HepG2 (cell line): Measurements from ENCODE around the gene RPH3AL. TPM values are rescaled to one million over a fixed set of nuclear protein-coding genes. Genes with fewer than 3 reads are reported as not detected.
A peak's percentile ranks its signal among the peaks of the same experiment; 100 is the strongest.

Source experiments
- BRCA1 ChIP-seq: sonication (generic); formaldehyde crosslinking; IDR thresholded peaks from 2 replicates; pipeline ENCODE4 v1.4.0; 2020; ENCODE audit warnings: missing genetic modification reagents
- CEBPG ChIP-seq: IDR thresholded peaks from 2 replicates; pipeline ENCODE4 v1.6.1; 2016
- CENPX ChIP-seq: sonication (generic); formaldehyde crosslinking; IDR thresholded peaks from 2 replicates; pipeline ENCODE4 v1.9.0; 2021; ENCODE audit warnings: mild to moderate bottlenecking, missing genetic modification reagents, moderate library complexity
- CHD2 ChIP-seq: IDR thresholded peaks from 2 replicates; pipeline ENCODE4 v1.6.1; 2011; ENCODE audit warnings: low read depth, low read length, improper control_type of control experiment
- ELF1 ChIP-seq: sonication (generic); formaldehyde crosslinking; IDR thresholded peaks from 2 replicates; pipeline ENCODE4 v1.4.0; 2020; ENCODE audit warnings: missing genetic modification reagents
- FOSL2 ChIP-seq: sonication (generic); formaldehyde crosslinking; IDR thresholded peaks from 2 replicates; pipeline ENCODE4 v1.4.0; 2020; ENCODE audit warnings: missing genetic modification reagents
- FOXK1 ChIP-seq: sonication (generic); formaldehyde crosslinking; IDR thresholded peaks from 2 replicates; pipeline ENCODE4 v1.4.0; 2020; ENCODE audit warnings: low read depth, missing genetic modification reagents, borderline replicate concordance
- GATA4 ChIP-seq: sonication (generic); IDR thresholded peaks from 2 replicates; pipeline ENCODE4 v1.6.1; 2016; ENCODE audit warnings: antibody characterized with exemption, low read depth, borderline replicate concordance
- GFI1 ChIP-seq: sonication (generic); formaldehyde crosslinking; IDR thresholded peaks from 2 replicates; pipeline ENCODE4 v1.5.0; 2020; ENCODE audit warnings: missing genetic modification reagents, mild to moderate bottlenecking, borderline replicate concordance
- HNRNPH1 ChIP-seq: fragments of 200-400 bp; formaldehyde crosslinking; optimal IDR thresholded peaks from 2 replicates; pipeline ENCODE3; 2017; ENCODE audit warnings: mild to moderate bottlenecking, low read depth, low read length
- HNRNPK ChIP-seq: fragments of 200-400 bp; formaldehyde crosslinking; IDR thresholded peaks from 2 replicates; pipeline ENCODE4 v1.6.1; 2018; ENCODE audit warnings: low read length, low read depth, moderate library complexity, mild to moderate bottlenecking; ENCODE audit not compliant: poor library complexity, severe bottlenecking
- HNRNPL ChIP-seq: fragments of 200-400 bp; formaldehyde crosslinking; IDR thresholded peaks from 2 replicates; pipeline ENCODE4 v1.6.1; 2017; ENCODE audit warnings: mild to moderate bottlenecking, low read depth, low read length
- IRF2 ChIP-seq: IDR thresholded peaks from 2 replicates; pipeline ENCODE4 v1.6.1; 2018; ENCODE audit warnings: missing genetic modification reagents, missing compliant biosample characterization
- ISX ChIP-seq: sonication (generic); formaldehyde crosslinking; conservative IDR thresholded peaks from 2 replicates; pipeline ENCODE4 v1.5.0; 2020; ENCODE audit warnings: missing genetic modification reagents
- KDM5A ChIP-seq: fragments of 200-600 bp; sonication (generic); IDR thresholded peaks from 2 replicates; pipeline ENCODE4 v1.7.0; 2018; ENCODE audit warnings: antibody characterized with exemption, mild to moderate bottlenecking, low read length, borderline replicate concordance
- RFX5 ChIP-seq: IDR thresholded peaks from 2 replicates; pipeline ENCODE4 v1.6.1; 2011; ENCODE audit warnings: low read depth, low read length, improper control_type of control experiment
- SAFB2 ChIP-seq: sonication (generic); formaldehyde crosslinking; IDR thresholded peaks from 2 replicates; pipeline ENCODE4 v1.5.1; 2020; ENCODE audit warnings: missing genetic modification reagents, low read depth, mild to moderate bottlenecking, borderline replicate concordance
- SATB2 ChIP-seq: sonication (generic); formaldehyde crosslinking; IDR thresholded peaks from 2 replicates; pipeline ENCODE4 v1.5.0; 2020; ENCODE audit warnings: missing genetic modification reagents
- SRY ChIP-seq: sonication (generic); formaldehyde crosslinking; IDR thresholded peaks from 2 replicates; pipeline ENCODE4 v1.8.0; 2022; ENCODE audit warnings: mild to moderate bottlenecking, missing genetic modification reagents
- TBX3 ChIP-seq: fragments of 450-650 bp; IDR thresholded peaks from 2 replicates; pipeline ENCODE4 v1.6.1; 2017; ENCODE audit warnings: antibody characterized with exemption, mild to moderate bottlenecking, inconsistent platforms, borderline replicate concordance
- THYN1 ChIP-seq: sonication (generic); formaldehyde crosslinking; IDR thresholded peaks from 2 replicates; pipeline ENCODE4 v1.8.1; 2023; ENCODE audit warnings: low read depth, mild to moderate bottlenecking, moderate library complexity, missing genetic modification reagents, borderline replicate concordance
- TP53 ChIP-seq: sonication (generic); formaldehyde crosslinking; conservative IDR thresholded peaks from 2 replicates; pipeline ENCODE4 v1.4.0; 2020; ENCODE audit warnings: missing genetic modification reagents
- ZFP62 ChIP-seq: sonication (generic); formaldehyde crosslinking; IDR thresholded peaks from 2 replicates; pipeline ENCODE4 v1.4.0; 2020; ENCODE audit warnings: missing genetic modification reagents
- ZNF143 ChIP-seq: sonication (generic); formaldehyde crosslinking; IDR thresholded peaks from 2 replicates; pipeline ENCODE4 v1.4.0; 2020; ENCODE audit warnings: missing genetic modification reagents
- ZNF282 ChIP-seq: fragments of 450-650 bp; IDR thresholded peaks from 2 replicates; pipeline ENCODE4 v1.6.1; 2018; ENCODE audit not compliant: partially characterized antibody
- ZNF33A ChIP-seq: sonication (generic); formaldehyde crosslinking; IDR thresholded peaks from 2 replicates; pipeline ENCODE4 v1.5.1; 2020; ENCODE audit warnings: missing genetic modification reagents, mild to moderate bottlenecking, moderate library complexity, borderline replicate concordance
- ZNF777 ChIP-seq: sonication (generic); formaldehyde crosslinking; IDR thresholded peaks from 2 replicates; pipeline ENCODE4 v1.4.0; 2020; ENCODE audit warnings: missing genetic modification reagents
- ZNF879 ChIP-seq: sonication (generic); formaldehyde crosslinking; IDR thresholded peaks from 2 replicates; pipeline ENCODE4 v1.8.1; 2023; ENCODE audit warnings: missing genetic modification reagents
- polyA plus RNA-seq, 8 experiments: library from polyadenylated mRNA; depleted of rRNA in 3 of 8; stranded (reverse) in 7 of 8; unstranded in 1 of 8; fragments of >200 nt; fragmentation: Illumina TruSeq in 4 of 8; extraction: Trizol in 4 of 8; gene quantifications; 2 replicates each; pipeline versions ENCODE4 v1.2.1 to v1.2.3, GENCODE V29; 2011 to 2016; ENCODE audit warnings: low read depth in 4 of 8, missing spikeins in 1 of 8, mixed read lengths in 1 of 8; ENCODE audit not compliant: insufficient read depth in 1 of 8
- total RNA-seq, 5 experiments: library from RNA; depleted of rRNA; stranded (reverse); fragments of >200 nt; fragmentation: Illumina TruSeq; extraction: Trizol; gene quantifications; 2 replicates each; pipeline ENCODE4 v1.2.3, GENCODE V29; 2016; ENCODE audit warnings: low read depth in 1 of 5
- TF ChIP-seq, protein P1 (sequence below): sonication (generic); formaldehyde crosslinking; conservative IDR thresholded peaks from 2 replicates; pipeline ENCODE4 v1.8.0; 2022; ENCODE audit warnings: low read depth, missing genetic modification reagents
- TF ChIP-seq, protein P2 (sequence below): sonication (generic); formaldehyde crosslinking; IDR thresholded peaks from 2 replicates; pipeline ENCODE4 v1.4.0; 2020; ENCODE audit warnings: missing genetic modification reagents

RPH3AL gene
- total and polyA plus RNA-seq, 2 of the 13 experiments (the other 11 are each of a cell fraction or from before 2014, with no cell fraction given) = 7.8 to 16.4 TPM

DNA sequence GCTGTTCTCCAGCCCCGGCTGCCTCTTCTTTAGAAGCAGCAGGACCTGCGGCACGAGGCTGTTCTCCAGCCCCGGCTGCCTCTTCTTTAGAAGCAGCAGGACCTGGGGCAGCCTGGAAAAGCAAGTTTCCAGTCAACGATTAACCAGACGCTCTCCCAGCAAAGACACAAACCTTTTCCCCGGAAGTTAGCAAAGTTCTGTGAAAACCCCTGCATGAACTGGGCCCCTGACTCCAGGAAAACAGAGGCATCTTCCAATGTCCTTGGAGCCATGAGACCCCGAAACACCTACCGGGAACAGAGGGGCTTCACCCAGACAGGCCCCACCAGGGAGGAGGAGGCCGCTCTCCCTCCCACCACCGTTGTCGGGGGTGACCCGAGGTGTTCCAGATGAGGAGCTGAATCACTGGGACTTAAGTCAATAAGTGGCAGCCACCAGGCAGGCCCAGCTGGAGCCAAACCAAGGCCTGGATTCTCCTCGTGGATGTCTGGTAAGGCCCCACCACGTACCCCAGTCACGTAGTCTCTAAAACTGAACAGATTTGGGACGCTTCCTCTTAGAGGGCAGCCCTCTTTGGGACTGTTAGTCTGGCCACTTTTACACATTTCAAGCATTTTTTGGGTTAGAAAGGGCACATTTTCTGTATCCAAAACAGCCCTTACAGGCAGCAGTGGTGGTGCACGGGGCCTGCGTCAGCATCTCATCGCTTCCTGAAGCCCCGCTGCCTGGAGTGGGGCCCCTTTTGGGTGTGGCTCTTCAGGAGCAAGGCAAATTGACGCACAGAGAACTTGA, at the start of gene RPH3AL (continued):
- peak; percentile 78 for TF ChIP-seq ELF1 (CRISPR knock-in tag)
- TF ChIP-seq SRY (CRISPR knock-in tag) = no peak; the same call in 1 of the 2 replicates
- 0 out of 2 replicates have a peak, but pooled peaks have one; percentile 61 for TF ChIP-seq GFI1 (CRISPR knock-in tag)
- peak; percentile 91 for TF ChIP-seq FOSL2 (CRISPR knock-in tag)
- TF ChIP-seq ZFP62 (CRISPR knock-in tag) = no peak
- no peak; the same call in 1 of the 2 replicates for TF ChIP-seq ZNF879
- 0 out of 2 replicates have a peak, but pooled peaks have one; percentile 25 for TF ChIP-seq SATB2 (CRISPR knock-in tag)
- no peak for TF ChIP-seq THYN1 (CRISPR knock-in tag)
- no peak for TF ChIP-seq CENPX (CRISPR knock-in tag)
- no peak for TF ChIP-seq ZNF33A (CRISPR knock-in tag)
- TF ChIP-seq HNRNPH1 = no peak
- TF ChIP-seq KDM5A = peak; percentile 56; the same call in 1 of the 2 replicates
- TF ChIP-seq ZNF282 = no peak
- no peak for TF ChIP-seq CEBPG (CRISPR knock-in tag)
- TF ChIP-seq ZNF143 (CRISPR knock-in tag) = no peak
- no peak for TF ChIP-seq FOXK1 (CRISPR knock-in tag)
- no peak for TF ChIP-seq RFX5
- TF ChIP-seq SAFB2 = peak; percentile 48; the same call in 1 of the 2 replicates
- no peak for TF ChIP-seq HNRNPL
- no peak for TF ChIP-seq HNRNPK
- TF ChIP-seq TBX3 = peak; percentile 66; the same call in 1 of the 2 replicates
- no peak; the same call in 1 of the 2 replicates for TF ChIP-seq ISX
- TF ChIP-seq, protein P1, sequence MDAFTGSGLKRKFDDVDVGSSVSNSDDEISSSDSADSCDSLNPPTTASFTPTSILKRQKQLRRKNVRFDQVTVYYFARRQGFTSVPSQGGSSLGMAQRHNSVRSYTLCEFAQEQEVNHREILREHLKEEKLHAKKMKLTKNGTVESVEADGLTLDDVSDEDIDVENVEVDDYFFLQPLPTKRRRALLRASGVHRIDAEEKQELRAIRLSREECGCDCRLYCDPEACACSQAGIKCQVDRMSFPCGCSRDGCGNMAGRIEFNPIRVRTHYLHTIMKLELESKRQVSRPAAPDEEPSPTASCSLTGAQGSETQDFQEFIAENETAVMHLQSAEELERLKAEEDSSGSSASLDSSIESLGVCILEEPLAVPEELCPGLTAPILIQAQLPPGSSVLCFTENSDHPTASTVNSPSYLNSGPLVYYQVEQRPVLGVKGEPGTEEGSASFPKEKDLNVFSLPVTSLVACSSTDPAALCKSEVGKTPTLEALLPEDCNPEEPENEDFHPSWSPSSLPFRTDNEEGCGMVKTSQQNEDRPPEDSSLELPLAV = no peak
- TF ChIP-seq, protein P2, sequence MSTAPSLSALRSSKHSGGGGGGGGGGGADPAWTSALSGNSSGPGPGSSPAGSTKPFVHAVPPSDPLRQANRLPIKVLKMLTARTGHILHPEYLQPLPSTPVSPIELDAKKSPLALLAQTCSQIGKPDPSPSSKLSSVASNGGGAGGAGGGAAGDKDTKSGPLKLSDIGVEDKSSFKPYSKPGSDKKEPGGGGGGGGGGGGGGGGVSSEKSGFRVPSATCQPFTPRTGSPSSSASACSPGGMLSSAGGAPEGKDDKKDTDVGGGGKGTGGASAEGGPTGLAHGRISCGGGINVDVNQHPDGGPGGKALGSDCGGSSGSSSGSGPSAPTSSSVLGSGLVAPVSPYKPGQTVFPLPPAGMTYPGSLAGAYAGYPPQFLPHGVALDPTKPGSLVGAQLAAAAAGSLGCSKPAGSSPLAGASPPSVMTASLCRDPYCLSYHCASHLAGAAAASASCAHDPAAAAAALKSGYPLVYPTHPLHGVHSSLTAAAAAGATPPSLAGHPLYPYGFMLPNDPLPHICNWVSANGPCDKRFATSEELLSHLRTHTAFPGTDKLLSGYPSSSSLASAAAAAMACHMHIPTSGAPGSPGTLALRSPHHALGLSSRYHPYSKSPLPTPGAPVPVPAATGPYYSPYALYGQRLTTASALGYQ (CRISPR knock-in tag) = peak; percentile 56
- TF ChIP-seq ZNF777 = peak; percentile 37; the same call in 1 of the 2 replicates
- no peak for TF ChIP-seq CHD2
- TF ChIP-seq IRF2 (CRISPR knock-in tag) = peak; percentile 50
- peak; percentile 49; the same call in 1 of the 2 replicates for TF ChIP-seq BRCA1 (CRISPR knock-in tag)
- peak; percentile 22; the same call in 1 of the 2 replicates for TF ChIP-seq TP53 (CRISPR knock-in tag)
- TF ChIP-seq GATA4 = peak; percentile 68; the same call in 1 of the 2 replicates
